ENCODE results near the gene MCM3AP. TPM values are rescaled to one million over a fixed set of nuclear protein-coding genes. Genes with fewer than 3 reads are reported as not detected.
A peak's percentile ranks its signal among the peaks of the same experiment; 100 is the strongest.
"Not testable (repeated sequence)": the region's sequence is repeated elsewhere in the genome, so short reads cannot be mapped to it uniquely, and the experiment has no call there.

MCM3AP gene
- total RNA-seq, 2 donors from 2014 or later = 84.3 to 101 TPM

- no peak for DNase-seq (ENCODE audit: low spot score)
These were observed 59.3 kb downstream of the MCM3AP start for GRCh38 chr21:46226146-46226545.

GRCh38 chr21:46223661-46224060 lies 61.8 kb downstream of the MCM3AP start:
- Histone ChIP-seq H3K4me1 (ENCODE audit: control insufficient read depth in 1 of 2, low read depth in 2 of 2) (peaks cover 25 to 30% of the 10 kb centered on the region in 2 donors), H3K36me3 (peaks cover 19% of the 10 kb centered on the region)
- not testable (repeated sequence) for H3K4me3 ChIP-seq; DNase-seq (ENCODE audit: low spot score); H3K27me3 ChIP-seq (replicated peaks; ENCODE audit: insufficient read depth); H3K9me3 ChIP-seq; H3K27ac ChIP-seq; ATAC-seq (ENCODE audit: insufficient number of reproducible peaks, low FRiP score, low read depth)

More at GRCh38 chr21:46226146-46226545, 59.3 kb downstream of the MCM3AP start:
- Histone ChIP-seq H3K4me1 (ENCODE audit: control insufficient read depth in 1 of 2, low read depth in 2 of 2) (peaks cover 30 to 31% of the 10 kb centered on the region in 2 donors), H3K4me3 (peak overlapping the region; percentile 98), H3K9me3 (no peaks in the 10 kb centered on the region), H3K36me3 (no peaks in the 10 kb centered on the region), H3K27me3 (replicated peaks; ENCODE audit: insufficient read depth) (no peaks in the 10 kb centered on the region), H3K27ac (peak overlapping the region; percentile 16 to 91)
- no peak for ATAC-seq (ENCODE audit: insufficient number of reproducible peaks, low FRiP score, low read depth)
- TF ChIP-seq CTCF (IDR thresholded peaks at IDR 0.05) = no peak

- no peak for ATAC-seq (ENCODE audit: insufficient number of reproducible peaks, low FRiP score, low read depth)
- no peak for DNase-seq (ENCODE audit: low spot score)
These were observed 62.2 kb downstream of the MCM3AP start for GRCh38 chr21:46223217-46223616.

GRCh38 chr21:46222436-46223116 lies 62.8 kb downstream of the MCM3AP start:
- Histone ChIP-seq H3K27ac (no peak overlapping the region), H3K36me3 (peaks cover 19% of the 10 kb centered on the region), H3K4me3 (no peak overlapping the region), H3K4me1 (ENCODE audit: control insufficient read depth in 1 of 2, low read depth in 2 of 2) (peaks cover 24 to 30% of the 10 kb centered on the region in 2 donors), H3K27me3 (replicated peaks; ENCODE audit: insufficient read depth) (no peaks in the 10 kb centered on the region), H3K9me3 (no peaks in the 10 kb centered on the region)
- ATAC-seq (ENCODE audit: insufficient number of reproducible peaks, low FRiP score, low read depth) (no peak), DNase-seq (ENCODE audit: low spot score) (no peak)
- TF ChIP-seq CTCF (IDR thresholded peaks at IDR 0.05) = no peak

More at GRCh38 chr21:46223217-46223616, 62.2 kb downstream of the MCM3AP start:
- no peak overlapping the region for H3K4me3 ChIP-seq
- peaks cover 19% of the 10 kb centered on the region for H3K36me3 ChIP-seq
- no peak overlapping the region for H3K27ac ChIP-seq
- peaks cover 25 to 30% of the 10 kb centered on the region in 2 donors for H3K4me1 ChIP-seq (ENCODE audit: control insufficient read depth in 1 of 2, low read depth in 2 of 2)
- H3K27me3 ChIP-seq (replicated peaks; ENCODE audit: insufficient read depth) = no peaks in the 10 kb centered on the region
- H3K9me3 ChIP-seq = no peaks in the 10 kb centered on the region
- no peak for TF ChIP-seq CTCF (IDR thresholded peaks at IDR 0.05)

GRCh38 chr21:46221664-46222435 lies 63.6 kb downstream of the MCM3AP start:
- Histone ChIP-seq H3K27ac (no peak overlapping the region), H3K4me1 (ENCODE audit: control insufficient read depth in 1 of 2, low read depth in 2 of 2) (peaks cover 17 to 23% of the 10 kb centered on the region in 2 donors), H3K4me3 (no peak overlapping the region), H3K9me3 (no peaks in the 10 kb centered on the region), H3K27me3 (replicated peaks; ENCODE audit: insufficient read depth) (no peaks in the 10 kb centered on the region), H3K36me3 (peaks cover 20% of the 10 kb centered on the region)
- DNase-seq (ENCODE audit: low spot score) = no peak
- no peak for TF ChIP-seq CTCF (IDR thresholded peaks at IDR 0.05)
- no peak for ATAC-seq (ENCODE audit: insufficient number of reproducible peaks, low FRiP score, low read depth)
